ENCODE results near the gene CCBE1.

DNA sequence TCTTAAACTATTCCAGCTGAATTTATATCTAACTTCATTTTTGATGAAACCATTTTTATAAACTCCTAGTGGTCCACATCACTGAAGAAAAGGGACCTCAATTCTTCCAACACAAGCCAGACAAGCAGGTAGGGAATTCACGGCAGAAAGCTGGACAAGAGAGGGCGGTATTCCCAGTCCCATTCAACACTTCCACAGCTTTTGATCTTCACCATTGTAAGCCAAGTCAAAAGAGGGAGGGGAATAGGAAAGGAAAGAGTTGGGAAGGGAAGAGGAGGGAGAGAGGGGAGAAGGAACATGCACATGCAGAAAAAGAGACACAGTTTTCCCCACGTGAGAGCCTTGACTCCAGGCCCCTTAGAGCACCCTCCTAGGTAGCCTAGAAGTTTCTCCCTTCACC lies 77.4 kb downstream of the CCBE1 start:
- TF ChIP-seq, protein P1, sequence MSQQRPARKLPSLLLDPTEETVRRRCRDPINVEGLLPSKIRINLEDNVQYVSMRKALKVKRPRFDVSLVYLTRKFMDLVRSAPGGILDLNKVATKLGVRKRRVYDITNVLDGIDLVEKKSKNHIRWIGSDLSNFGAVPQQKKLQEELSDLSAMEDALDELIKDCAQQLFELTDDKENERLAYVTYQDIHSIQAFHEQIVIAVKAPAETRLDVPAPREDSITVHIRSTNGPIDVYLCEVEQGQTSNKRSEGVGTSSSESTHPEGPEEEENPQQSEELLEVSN (IDR thresholded peaks at IDR 0.05; ENCODE audit: borderline replicate concordance, low read depth), result no peak
- TF ChIP-seq MAFK (IDR thresholded peaks at IDR 0.05; ENCODE audit: partially characterized antibody) (no peak), POLR2A (IDR thresholded peaks at IDR 0.05; ENCODE audit: low read length) (no peak), JUN (IDR thresholded peaks at IDR 0.05) (no peak)
- TF ChIP-seq, protein P2, sequence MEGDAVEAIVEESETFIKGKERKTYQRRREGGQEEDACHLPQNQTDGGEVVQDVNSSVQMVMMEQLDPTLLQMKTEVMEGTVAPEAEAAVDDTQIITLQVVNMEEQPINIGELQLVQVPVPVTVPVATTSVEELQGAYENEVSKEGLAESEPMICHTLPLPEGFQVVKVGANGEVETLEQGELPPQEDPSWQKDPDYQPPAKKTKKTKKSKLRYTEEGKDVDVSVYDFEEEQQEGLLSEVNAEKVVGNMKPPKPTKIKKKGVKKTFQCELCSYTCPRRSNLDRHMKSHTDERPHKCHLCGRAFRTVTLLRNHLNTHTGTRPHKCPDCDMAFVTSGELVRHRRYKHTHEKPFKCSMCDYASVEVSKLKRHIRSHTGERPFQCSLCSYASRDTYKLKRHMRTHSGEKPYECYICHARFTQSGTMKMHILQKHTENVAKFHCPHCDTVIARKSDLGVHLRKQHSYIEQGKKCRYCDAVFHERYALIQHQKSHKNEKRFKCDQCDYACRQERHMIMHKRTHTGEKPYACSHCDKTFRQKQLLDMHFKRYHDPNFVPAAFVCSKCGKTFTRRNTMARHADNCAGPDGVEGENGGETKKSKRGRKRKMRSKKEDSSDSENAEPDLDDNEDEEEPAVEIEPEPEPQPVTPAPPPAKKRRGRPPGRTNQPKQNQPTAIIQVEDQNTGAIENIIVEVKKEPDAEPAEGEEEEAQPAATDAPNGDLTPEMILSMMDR (IDR thresholded peaks at IDR 0.05), result no peak
- TF ChIP-seq, protein P3, sequence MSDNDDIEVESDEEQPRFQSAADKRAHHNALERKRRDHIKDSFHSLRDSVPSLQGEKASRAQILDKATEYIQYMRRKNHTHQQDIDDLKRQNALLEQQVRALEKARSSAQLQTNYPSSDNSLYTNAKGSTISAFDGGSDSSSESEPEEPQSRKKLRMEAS (IDR thresholded peaks at IDR 0.05), result no peak
- TF ChIP-seq, protein P4, sequence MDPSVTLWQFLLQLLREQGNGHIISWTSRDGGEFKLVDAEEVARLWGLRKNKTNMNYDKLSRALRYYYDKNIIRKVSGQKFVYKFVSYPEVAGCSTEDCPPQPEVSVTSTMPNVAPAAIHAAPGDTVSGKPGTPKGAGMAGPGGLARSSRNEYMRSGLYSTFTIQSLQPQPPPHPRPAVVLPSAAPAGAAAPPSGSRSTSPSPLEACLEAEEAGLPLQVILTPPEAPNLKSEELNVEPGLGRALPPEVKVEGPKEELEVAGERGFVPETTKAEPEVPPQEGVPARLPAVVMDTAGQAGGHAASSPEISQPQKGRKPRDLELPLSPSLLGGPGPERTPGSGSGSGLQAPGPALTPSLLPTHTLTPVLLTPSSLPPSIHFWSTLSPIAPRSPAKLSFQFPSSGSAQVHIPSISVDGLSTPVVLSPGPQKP (IDR thresholded peaks at IDR 0.05; ENCODE audit: low read depth, low read length), result no peak
